Large intestine (tissue), 12 donors: ENCODE data around the gene MC5R. TPM values are rescaled to one million over a fixed set of nuclear protein-coding genes. Genes with fewer than 3 reads are reported as not detected.

Experiments
- DNase-seq, 2 donors: peaks; one replicate each; pipeline versions ENCODE4 v3.0.0 to v3.0.0-alpha.2; 2013
- H3K27ac ChIP-seq: one replicate; pipeline ENCODE4 v1.5.1; 2013; ENCODE audit warnings: low read length
- H3K27me3 ChIP-seq: 2 replicates; pipeline ENCODE4 v1.6.1; 2013; ENCODE audit warnings: low read length; ENCODE audit not compliant: control insufficient read depth, insufficient read depth
- H3K36me3 ChIP-seq: 2 replicates; pipeline ENCODE4 v1.6.1; 2013; ENCODE audit warnings: low read length; ENCODE audit not compliant: control insufficient read depth, insufficient read depth
- H3K4me1 ChIP-seq: one replicate; pipeline ENCODE4 v1.6.1; 2013; ENCODE audit warnings: low read length; ENCODE audit not compliant: control insufficient read depth, insufficient read depth
- H3K4me3 ChIP-seq: one replicate; pipeline ENCODE4 v1.5.1; 2013; ENCODE audit warnings: low read length
- H3K9me3 ChIP-seq: one replicate; pipeline ENCODE4 v1.6.1; 2013; ENCODE audit warnings: mild to moderate bottlenecking, low read depth, low read length, moderate library complexity; ENCODE audit not compliant: control insufficient read depth
- WGBS: methylation state at CpG from one replicate; pipeline ENCODE4 v1.1.5; 2013; ENCODE audit warnings: low lambda C conversion rate; ENCODE audit not compliant: insufficient coverage; 5-methylcytosine and 5-hydroxymethylcytosine counted together
- long read RNA-seq, 11 donors: transcript quantifications; one replicate each; lab custom pipeline, GENCODE V29; 2026
- polyA plus RNA-seq: library from polyadenylated mRNA; unstranded; fragments of 120-200 nt; gene quantifications from one replicate; pipeline ENCODE4 v1.2.1, GENCODE V29; 2013

Gene MC5R
- 0.66 TPM for polyA plus RNA-seq
- long read RNA-seq, donor 1, partial matches to known transcripts = 0 of 3 reads
- long read RNA-seq, donor 1, other reads (novel, unspliced or antisense) = 0 of 3 reads
- long read RNA-seq, donor 2 = 0 reads
- long read RNA-seq, donor 3 = 0 reads
- long read RNA-seq, donor 4, partial matches to known transcripts = 0 of 1 reads
- long read RNA-seq, donor 4, other reads (novel, unspliced or antisense) = 0 of 1 reads
- long read RNA-seq, donor 5 = 0 reads
- long read RNA-seq, donor 6 = 0 reads
- long read RNA-seq, donor 7 = 0 reads
- long read RNA-seq, donor 8, partial matches to known transcripts = 0 of 2 reads
- long read RNA-seq, donor 8, other reads (novel, unspliced or antisense) = 0 of 2 reads
- long read RNA-seq, donor 9, partial matches to known transcripts = 5 of 8 reads
- long read RNA-seq, donor 9, other reads (novel, unspliced or antisense) = 0 of 8 reads
- long read RNA-seq, donor 10 = 0 reads
- long read RNA-seq, donor 11, partial matches to known transcripts = 0 of 1 reads
- long read RNA-seq, donor 11, other reads (novel, unspliced or antisense) = 0 of 1 reads

GRCh38 chr18:13823707-13824395 lies at the start of gene MC5R:
MC5R (plus strand) TSS chr18:13824149; CDS start chr18:13825766, 1,617 bp downstream.
- WGBS = no CpG with 5 or more reads among the region's 54 CpGs
- H3K36me3 ChIP-seq = no peaks in the 10 kb centered on the region
- peaks cover 3% of the 10 kb centered on the region for H3K9me3 ChIP-seq
- peaks cover 21% of the 10 kb centered on the region for H3K27me3 ChIP-seq
- no peak within 1 kb of the TSS for H3K27ac ChIP-seq
- peak in 1 of 2 donors; percentile 61 for DNase-seq
- H3K4me1 ChIP-seq = no peaks in the 10 kb centered on the region
- H3K4me3 ChIP-seq = peak within 1 kb of the TSS; percentile 21

GRCh38 chr18:13775058-13775457 lies 48.9 kb upstream of the MC5R start:
- Histone ChIP-seq H3K27me3 (no peaks in the 10 kb centered on the region), H3K4me3 (no peak overlapping the region), H3K27ac (no peak overlapping the region), H3K36me3 (no peaks in the 10 kb centered on the region), H3K4me1 (no peaks in the 10 kb centered on the region), H3K9me3 (no peaks in the 10 kb centered on the region)
- DNase-seq = no peak
- WGBS = 67% methylated on average over 1 of the region's 3 CpGs

- Histone ChIP-seq H3K36me3 (no peaks in the 10 kb centered on the region), H3K27ac (no peak overlapping the region), H3K9me3 (no peaks in the 10 kb centered on the region), H3K27me3 (no peaks in the 10 kb centered on the region), H3K4me1 (no peaks in the 10 kb centered on the region), H3K4me3 (no peak overlapping the region)
- WGBS = 90% methylated on average over 1 of the region's 7 CpGs
- no peak for DNase-seq
These were observed 32.8 kb upstream of the MC5R start for GRCh38 chr18:13791181-13791580.

DNA sequence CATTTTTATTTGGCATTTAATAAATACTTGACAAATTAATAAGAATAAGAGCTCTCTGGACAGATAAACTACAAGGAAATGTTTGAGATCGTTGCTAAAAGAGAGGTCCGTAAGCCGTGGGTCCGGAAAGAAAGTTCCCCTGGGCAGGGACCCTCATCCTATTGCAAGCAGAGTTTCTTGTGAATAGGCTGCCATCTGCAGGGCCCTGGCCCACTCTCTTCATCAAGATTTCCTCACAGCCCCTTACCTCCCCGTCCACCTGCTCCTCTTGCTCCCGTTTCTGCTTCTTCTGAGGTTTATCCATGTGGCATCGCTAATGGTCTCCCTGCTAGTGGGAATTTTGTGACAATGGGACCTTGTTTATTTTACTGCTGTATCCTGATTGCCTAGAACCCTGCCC lies 30.1 kb upstream of the MC5R start:
- WGBS = no CpG with 5 or more reads among the region's 7 CpGs
- Histone ChIP-seq H3K4me1 (no peaks in the 10 kb centered on the region), H3K4me3 (no peak overlapping the region), H3K36me3 (no peaks in the 10 kb centered on the region), H3K27me3 (no peaks in the 10 kb centered on the region), H3K9me3 (no peaks in the 10 kb centered on the region), H3K27ac (no peak overlapping the region)
- no peak for DNase-seq

DNA sequence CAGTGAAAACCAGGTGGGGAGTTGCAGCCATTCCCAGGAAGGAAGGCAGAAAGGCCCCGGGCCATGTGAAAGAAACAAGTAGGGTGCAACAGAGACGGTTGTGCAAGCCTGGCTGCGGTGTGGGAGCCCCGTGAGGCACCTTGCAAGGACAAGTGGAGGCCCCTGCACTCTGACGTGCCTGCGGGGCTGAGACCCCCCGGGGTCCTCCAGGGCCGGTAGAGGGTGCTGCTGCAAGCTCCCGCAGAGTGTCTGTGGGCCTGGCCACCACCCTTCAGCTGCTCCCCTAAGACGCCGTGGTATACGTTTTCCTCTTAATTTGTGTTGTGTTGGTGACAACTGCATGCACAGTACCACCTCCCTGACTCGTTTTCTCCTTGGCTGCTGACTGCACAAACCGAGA lies 27.4 kb upstream of the MC5R start:
- no CpG with 5 or more reads among the region's 14 CpGs for whole genome bisulfite sequencing
- Histone ChIP-seq H3K4me3 (no peak overlapping the region), H3K27me3 (no peaks in the 10 kb centered on the region), H3K9me3 (no peaks in the 10 kb centered on the region), H3K27ac (no peak overlapping the region), H3K36me3 (no peaks in the 10 kb centered on the region), H3K4me1 (no peaks in the 10 kb centered on the region)
- DNase-seq = no peak

DNA sequence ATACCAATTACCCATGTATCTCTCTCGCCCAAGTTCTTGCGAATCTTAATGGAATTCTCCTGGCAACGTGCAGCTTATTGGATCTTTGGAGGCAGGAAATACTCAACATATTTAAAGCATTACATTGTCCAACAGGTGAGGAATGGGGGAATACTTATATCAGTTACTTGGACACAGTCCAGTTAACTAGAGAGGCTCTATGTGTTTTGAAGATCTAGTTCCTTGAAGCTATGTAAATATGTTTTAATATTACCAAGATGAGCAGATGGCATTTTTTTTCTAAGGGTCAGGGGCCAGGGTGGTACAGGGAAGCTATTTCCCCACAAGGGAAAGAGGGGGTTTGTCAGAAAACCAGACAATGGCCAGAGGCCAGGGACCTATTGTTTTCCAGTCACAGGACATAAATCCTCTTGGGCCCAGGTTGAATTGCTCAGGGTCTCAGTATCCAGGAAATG lies 26.8 kb upstream of the MC5R start:
- no peaks in the 10 kb centered on the region for H3K4me1 ChIP-seq
- no CpG with 5 or more reads among the region's 3 CpGs for WGBS
- H3K9me3 ChIP-seq = no peaks in the 10 kb centered on the region
- H3K36me3 ChIP-seq = no peaks in the 10 kb centered on the region
- no peak overlapping the region for H3K4me3 ChIP-seq
- no peak for DNase-seq
- no peak overlapping the region for H3K27ac ChIP-seq
- no peaks in the 10 kb centered on the region for H3K27me3 ChIP-seq

GRCh38 chr18:13799396-13799795 lies 24.6 kb upstream of the MC5R start:
- Histone ChIP-seq H3K4me1 (no peaks in the 10 kb centered on the region), H3K27me3 (no peaks in the 10 kb centered on the region), H3K4me3 (no peak overlapping the region), H3K27ac (no peak overlapping the region), H3K9me3 (no peaks in the 10 kb centered on the region), H3K36me3 (no peaks in the 10 kb centered on the region)
- DNase-seq = no peak
- WGBS = no CpG with 5 or more reads among the region's 11 CpGs

GRCh38 chr18:13800505-13801259 lies 23.3 kb upstream of the MC5R start:
- no CpG with 5 or more reads among the region's 30 CpGs for WGBS
- Histone ChIP-seq H3K36me3 (no peaks in the 10 kb centered on the region), H3K4me3 (peak overlapping the region; percentile 46), H3K4me1 (peaks cover 1% of the 10 kb centered on the region), H3K9me3 (no peaks in the 10 kb centered on the region), H3K27me3 (no peaks in the 10 kb centered on the region), H3K27ac (no peak overlapping the region)
- peak; percentile 73 to 77 for DNase-seq

GRCh38 chr18:13801260-13801601 lies 22.7 kb upstream of the MC5R start:
- Histone ChIP-seq H3K27me3 (no peaks in the 10 kb centered on the region), H3K9me3 (no peaks in the 10 kb centered on the region), H3K27ac (no peak overlapping the region), H3K4me1 (peaks cover 6% of the 10 kb centered on the region), H3K36me3 (no peaks in the 10 kb centered on the region), H3K4me3 (peak overlapping the region; percentile 46)
- DNase-seq = no peak
- 5% methylated on average over 7 of the region's 15 CpGs for WGBS

DNA sequence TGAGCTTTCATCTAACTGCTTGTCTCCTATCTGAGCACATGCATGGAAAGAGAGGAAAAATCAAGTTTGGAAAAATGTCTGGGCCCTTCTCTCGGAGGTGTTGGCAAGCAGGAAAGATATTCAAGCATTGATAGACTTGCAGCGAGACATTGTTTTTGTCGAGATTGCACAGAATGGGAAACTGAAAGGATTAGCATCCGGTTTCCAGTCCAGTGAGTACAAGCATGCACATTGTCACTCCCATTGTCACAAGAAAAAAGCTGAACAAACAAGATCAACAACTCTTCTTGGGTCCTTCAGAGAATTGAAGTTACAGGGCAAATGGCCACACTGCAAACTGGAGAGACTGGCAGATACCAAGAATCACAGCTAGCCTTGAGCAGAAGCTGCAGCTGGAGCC lies 19.6 kb upstream of the MC5R start:
- Histone ChIP-seq H3K9me3 (no peaks in the 10 kb centered on the region), H3K4me1 (peaks cover 19% of the 10 kb centered on the region), H3K27ac (no peak overlapping the region), H3K4me3 (no peak overlapping the region), H3K36me3 (no peaks in the 10 kb centered on the region), H3K27me3 (no peaks in the 10 kb centered on the region)
- no CpG with 5 or more reads among the region's 4 CpGs for WGBS
- no peak for DNase-seq
